Activated CD4-positive, alpha-beta T cell treated with anti-CD3 and anti-CD28 coated beads, Interleukin-2, amount 50 U/mL, for 4 hours (primary cell): ENCODE measurements around the gene TWIST2.

ENCODE experiments used
- DNase-seq, 2 experiments: peaks; one replicate each; pipeline ENCODE4 v3.0.0-alpha.2; 2020

Gene TWIST2

GRCh38 chr2:238892796-238893195, 44.9 kb downstream of the TWIST2 start:
- no peak for DNase-seq

- DNase-seq: no peak
Measured at GRCh38 chr2:238893349-238894000, 45.6 kb downstream of the TWIST2 start.

- no peak for DNase-seq
Measured at GRCh38 chr2:238894226-238894949, 46.5 kb downstream of the TWIST2 start.

- DNase-seq: no peak
Measured at GRCh38 chr2:238894950-238895298, 47.0 kb downstream of the TWIST2 start.

- DNase-seq: no peak
Measured at GRCh38 chr2:238895361-238895882, 47.5 kb downstream of the TWIST2 start.

- DNase-seq: no peak
Measured at GRCh38 chr2:238895891-238896600, 48.2 kb downstream of the TWIST2 start.

GRCh38 chr2:238896641-238897040, 48.8 kb downstream of the TWIST2 start:
- no peak for DNase-seq

GRCh38 chr2:238897122-238897880, 49.4 kb downstream of the TWIST2 start:
- DNase-seq: no peak

GRCh38 chr2:238897911-238898311, 50.0 kb downstream of the TWIST2 start:
- DNase-seq: no peak

GRCh38 chr2:238898534-238899281, 50.8 kb downstream of the TWIST2 start:
- no peak for DNase-seq

- no peak for DNase-seq
Measured at GRCh38 chr2:238899386-238899785, 51.5 kb downstream of the TWIST2 start.

GRCh38 chr2:238900511-238900910, 52.6 kb downstream of the TWIST2 start:
- no peak for DNase-seq

GRCh38 chr2:238901461-238902057, 53.7 kb downstream of the TWIST2 start:
- no peak for DNase-seq

- no peak for DNase-seq
Measured at GRCh38 chr2:238902285-238902684, 54.4 kb downstream of the TWIST2 start.

- no peak for DNase-seq
Measured at GRCh38 chr2:238903141-238903540, 55.3 kb downstream of the TWIST2 start.

GRCh38 chr2:238904177-238904576, 56.3 kb downstream of the TWIST2 start:
- no peak for DNase-seq

- no peak for DNase-seq
Measured at GRCh38 chr2:238904716-238905115, 56.8 kb downstream of the TWIST2 start.

- no peak for DNase-seq
Measured at GRCh38 chr2:238905224-238905623, 57.3 kb downstream of the TWIST2 start.

- no peak for DNase-seq
Measured at GRCh38 chr2:238905644-238906043, 57.8 kb downstream of the TWIST2 start.

GRCh38 chr2:238906254-238906935, 58.5 kb downstream of the TWIST2 start:
- no peak for DNase-seq
